ENCODE data around the gene EFCAB6. TPM values are rescaled to one million over a fixed set of nuclear protein-coding genes. Genes with fewer than 3 reads are reported as not detected.

EFCAB6 gene
- total and polyA plus RNA-seq, 2 donors (not counting 1 experiment from before 2014, with no cell fraction given) = 0.07 to 0.10 TPM

DNA sequence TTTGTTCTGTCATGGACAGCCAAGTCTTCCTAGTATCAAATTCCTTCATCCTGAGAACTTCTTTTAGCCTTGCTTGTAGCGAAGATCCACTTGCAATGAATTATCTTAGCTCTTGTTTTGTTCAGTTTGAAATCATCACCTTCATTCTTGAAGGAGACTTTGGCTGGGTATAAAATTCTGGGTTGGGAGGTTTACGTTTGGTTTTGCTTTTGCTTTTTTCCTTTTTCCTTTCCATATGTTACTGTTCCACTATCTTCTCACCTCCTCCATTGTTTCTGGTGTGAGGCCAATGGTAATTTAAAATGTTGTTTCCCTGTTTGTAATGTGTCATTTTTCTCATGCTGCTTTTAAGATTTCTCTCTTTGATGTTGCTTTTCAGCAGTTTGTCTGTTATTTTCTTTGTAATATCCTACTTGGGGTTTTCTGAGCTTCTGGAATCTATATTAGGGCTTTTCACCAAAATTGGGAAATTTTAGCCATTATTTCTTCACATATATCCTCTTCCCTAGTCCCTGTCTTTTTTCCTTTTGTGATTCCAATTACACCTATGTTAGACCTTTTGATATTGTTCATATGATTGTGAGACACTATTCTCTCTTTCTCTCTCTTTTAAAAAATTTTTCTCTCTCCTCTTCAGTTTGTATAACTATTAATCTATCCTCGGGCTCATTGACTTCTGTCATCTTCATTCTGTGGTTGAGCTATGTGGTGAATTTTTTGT is 172.7 kb downstream of the EFCAB6 start:
- Histone ChIP-seq H3K9me3 (ENCODE audit: control extremely low read depth in 1 of 3, control insufficient read depth in 2 of 3, insufficient read depth in 1 of 3, low read length in 2 of 3) (peaks cover 1 to 16% (median 11%) of the 10 kb centered on the region in 3 donors), H3K4me2 (replicated peaks; ENCODE audit: low read depth, low read length, poor library complexity, severe bottlenecking) (no peak overlapping the region), H3K27me3 (replicated peaks in 1 of 4; ENCODE audit: control extremely low read depth in 1 of 4, control insufficient read depth in 3 of 4, insufficient read depth in 4 of 4, low read length in 3 of 4) (peaks cover 0 to 8% (median 0%) of the 10 kb centered on the region in 4 experiments), H3K36me3 (replicated peaks in 1 of 2; ENCODE audit: control extremely low read depth in 1 of 2, control insufficient read depth in 1 of 2, extremely low read depth in 1 of 2, insufficient read depth in 2 of 2, low read length in 1 of 2) (no peaks in the 10 kb centered on the region), H3K4me1 (ENCODE audit: control insufficient read depth in 2 of 2, insufficient read depth in 2 of 2, low read length in 2 of 2) (no peaks in the 10 kb centered on the region), H3K79me2 (ENCODE audit: control insufficient read depth, insufficient read depth, low read length) (no peaks in the 10 kb centered on the region), H2AFZ (ENCODE audit: insufficient read depth, low read depth, low read length, poor library complexity, severe bottlenecking) (no peak overlapping the region), H3K27ac (ENCODE audit: low read length in 2 of 2) (no peak overlapping the region), H4K20me1 (ENCODE audit: control insufficient read depth, insufficient read depth, low read length, poor library complexity, severe bottlenecking) (no peaks in the 10 kb centered on the region), H3K4me3 (ENCODE audit: control extremely low read depth in 1 of 5, extremely low read depth in 1 of 5, insufficient read depth in 1 of 5, low read depth in 2 of 5, low read length in 4 of 5) (no peak overlapping the region), H3K9ac (ENCODE audit: low read length) (no peak overlapping the region)
- no peak overlapping the region for H3K4me3 Mint-ChIP-seq
- no peak for DNase-seq
- ChIA-PET CTCF (no interaction called here), POLR2A (no interaction called here)
- no peaks in the 10 kb centered on the region for H3K4me1 Mint-ChIP-seq
- no peak for ATAC-seq (ENCODE audit: low read depth)
- peaks cover 7% of the 10 kb centered on the region for H3K9me3 Mint-ChIP-seq (ENCODE audit: insufficient read depth)
- no peak overlapping the region for H3K27ac Mint-ChIP-seq
- TF ChIP-seq, protein P1, sequence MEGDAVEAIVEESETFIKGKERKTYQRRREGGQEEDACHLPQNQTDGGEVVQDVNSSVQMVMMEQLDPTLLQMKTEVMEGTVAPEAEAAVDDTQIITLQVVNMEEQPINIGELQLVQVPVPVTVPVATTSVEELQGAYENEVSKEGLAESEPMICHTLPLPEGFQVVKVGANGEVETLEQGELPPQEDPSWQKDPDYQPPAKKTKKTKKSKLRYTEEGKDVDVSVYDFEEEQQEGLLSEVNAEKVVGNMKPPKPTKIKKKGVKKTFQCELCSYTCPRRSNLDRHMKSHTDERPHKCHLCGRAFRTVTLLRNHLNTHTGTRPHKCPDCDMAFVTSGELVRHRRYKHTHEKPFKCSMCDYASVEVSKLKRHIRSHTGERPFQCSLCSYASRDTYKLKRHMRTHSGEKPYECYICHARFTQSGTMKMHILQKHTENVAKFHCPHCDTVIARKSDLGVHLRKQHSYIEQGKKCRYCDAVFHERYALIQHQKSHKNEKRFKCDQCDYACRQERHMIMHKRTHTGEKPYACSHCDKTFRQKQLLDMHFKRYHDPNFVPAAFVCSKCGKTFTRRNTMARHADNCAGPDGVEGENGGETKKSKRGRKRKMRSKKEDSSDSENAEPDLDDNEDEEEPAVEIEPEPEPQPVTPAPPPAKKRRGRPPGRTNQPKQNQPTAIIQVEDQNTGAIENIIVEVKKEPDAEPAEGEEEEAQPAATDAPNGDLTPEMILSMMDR (IDR thresholded peaks at IDR 0.05) = no peak
- no peak for TF ChIP-seq EZH2 (IDR thresholded peaks at IDR 0.05; ENCODE audit: borderline replicate concordance, insufficient read depth, low read depth, low read length, poor library complexity, severe bottlenecking)
- intact Hi-C loops (cut with micrococcal nuclease) = no loop called here
- H3K27me3 Mint-ChIP-seq = peaks cover 19% of the 10 kb centered on the region
- WGBS (ENCODE audit: insufficient coverage) = no CpG with 5 or more reads among the region's 3 CpGs
